GM13976 (cell line): ENCODE data around the gene STAMBPL1.

Experiments used
- DNase-seq: peaks from one replicate; pipeline ENCODE4 v3.0.0; 2012; ENCODE audit warnings: low spot score
- CTCF ChIP-seq: IDR thresholded peaks from 2 replicates; pipeline ENCODE4 v1.5.1; 2012; ENCODE audit warnings: borderline replicate concordance, mild to moderate bottlenecking; ENCODE audit not compliant: insufficient read depth; ENCODE audit errors: extremely low read depth, missing control alignments, control extremely low read depth
- in situ Hi-C: fragments of 300-500 bp; cut with MboI; formaldehyde crosslinking; loops from one replicate; pipeline ENCODE4 v1.12.0; 2022; ENCODE audit warnings: low sequenced_read_pairs, mixed read lengths, inconsistent platforms; ENCODE audit not compliant: unreplicated experiment

Gene STAMBPL1

GRCh38 chr10:88841316-88842111 is 38.5 kb upstream of the STAMBPL1 start:
- in situ Hi-C loops = no loop called here
- TF ChIP-seq CTCF = no peak
- DNase-seq = no peak

GRCh38 chr10:88843171-88843570 is 36.9 kb upstream of the STAMBPL1 start:
- no peak for DNase-seq
- in situ Hi-C loops = no loop called here
- no peak for TF ChIP-seq CTCF

GRCh38 chr10:88848499-88848898 is 31.5 kb upstream of the STAMBPL1 start:
- no peak for DNase-seq
- in situ Hi-C loops = no loop called here

GRCh38 chr10:88849234-88849633 is 30.8 kb upstream of the STAMBPL1 start:
- in situ Hi-C loops = no loop called here
- TF ChIP-seq CTCF = no peak
- no peak for DNase-seq

More at GRCh38 chr10:88848499-88848898, 31.5 kb upstream of the STAMBPL1 start:
- TF ChIP-seq CTCF = no peak

GRCh38 chr10:88850712-88851111 is 29.3 kb upstream of the STAMBPL1 start:
- TF ChIP-seq CTCF = no peak
- in situ Hi-C loops = no loop called here
- no peak for DNase-seq

GRCh38 chr10:88851706-88852105 is 28.3 kb upstream of the STAMBPL1 start, which contains the start of gene ANKRD22:
TSS of gene ANKRD22 (minus strand) at chr10:88851844. CDS start at chr10:88851607, 237 bp downstream.
- in situ Hi-C loops = no loop called here
- DNase-seq = no peak
- TF ChIP-seq CTCF = no peak

GRCh38 chr10:88852327-88852726 is 27.7 kb upstream of the STAMBPL1 start:
- no peak for DNase-seq
- no peak for TF ChIP-seq CTCF
- in situ Hi-C loops = no loop called here
